ENCODE results near the gene GNG3.
A peak's percentile ranks its signal among the peaks of the same experiment; 100 is the strongest.
"Not testable (repeated sequence)": the region's sequence is repeated elsewhere in the genome, so short reads cannot be mapped to it uniquely, and the experiment has no call there.

GNG3 gene

GRCh38 chr11:62688491-62688890 lies 19.0 kb upstream of the GNG3 start:
- DNase-seq = no peak

- no peak for DNase-seq
These were observed 17.9 kb upstream of the GNG3 start, which contains the start of gene LRRN4CL for GRCh38 chr11:62689421-62690183. TSS of gene LRRN4CL (minus strand) at chr11:62689530. CDS start at chr11:62688508, 1,022 bp downstream.

- DNase-seq = not testable (repeated sequence)
These were observed 13.9 kb upstream of the GNG3 start for GRCh38 chr11:62693624-62694023.

GRCh38 chr11:62694455-62695167 lies 12.9 kb upstream of the GNG3 start:
- DNase-seq = peak; percentile 62

GRCh38 chr11:62702246-62702645 lies 5.2 kb upstream of the GNG3 start:
- DNase-seq = no peak

GRCh38 chr11:62703921-62704320 lies 3.6 kb upstream of the GNG3 start:
- DNase-seq = not testable (repeated sequence)

GRCh38 chr11:62705413-62705812 lies 2.1 kb upstream of the GNG3 start:
- no peak for DNase-seq

GRCh38 chr11:62705880-62706849 lies 1.3 kb upstream of the GNG3 start:
- DNase-seq = peak; percentile 97

- DNase-seq = no peak
These were observed 627 bp upstream of the GNG3 start for GRCh38 chr11:62706850-62707247.

- DNase-seq = no peak
These were observed 916 bp downstream of the GNG3 start for GRCh38 chr11:62708392-62708791.

GRCh38 chr11:62708793-62709192 lies 1.3 kb downstream of the GNG3 start:
- peak; percentile 48 for DNase-seq

GRCh38 chr11:62709247-62710000 lies 1.9 kb downstream of the GNG3 start:
- DNase-seq = peak; percentile 98

GRCh38 chr11:62710001-62710345 lies 2.5 kb downstream of the GNG3 start:
- no peak for DNase-seq

GRCh38 chr11:62712276-62712812 lies 4.9 kb downstream of the GNG3 start:
- DNase-seq = no peak

- DNase-seq = no peak
These were observed 5.4 kb downstream of the GNG3 start for GRCh38 chr11:62712861-62713260.

GRCh38 chr11:62713343-62713742 lies 5.9 kb downstream of the GNG3 start:
- DNase-seq = no peak

- DNase-seq = no peak
These were observed 8.0 kb downstream of the GNG3 start for GRCh38 chr11:62715150-62716130.

GRCh38 chr11:62716206-62716605 lies 8.7 kb downstream of the GNG3 start:
- DNase-seq = no peak

GRCh38 chr11:62716816-62717215 lies 9.3 kb downstream of the GNG3 start:
- DNase-seq = no peak

- no peak for DNase-seq
These were observed 12.0 kb downstream of the GNG3 start for GRCh38 chr11:62719302-62719978.
